Stimulated activated CD4-positive, alpha-beta T cell treated with anti-CD3 and anti-CD28 coated beads, Interleukin-12 subunit alpha, Interleukin-12 subunit beta, amount 100 ng/mL, for 4 hours (primary cell): ENCODE measurements around the gene GABPB2.

Experiments
- DNase-seq: peaks from one replicate; pipeline ENCODE4 v3.0.0-alpha.2; 2020

The GABPB2 gene

DNA sequence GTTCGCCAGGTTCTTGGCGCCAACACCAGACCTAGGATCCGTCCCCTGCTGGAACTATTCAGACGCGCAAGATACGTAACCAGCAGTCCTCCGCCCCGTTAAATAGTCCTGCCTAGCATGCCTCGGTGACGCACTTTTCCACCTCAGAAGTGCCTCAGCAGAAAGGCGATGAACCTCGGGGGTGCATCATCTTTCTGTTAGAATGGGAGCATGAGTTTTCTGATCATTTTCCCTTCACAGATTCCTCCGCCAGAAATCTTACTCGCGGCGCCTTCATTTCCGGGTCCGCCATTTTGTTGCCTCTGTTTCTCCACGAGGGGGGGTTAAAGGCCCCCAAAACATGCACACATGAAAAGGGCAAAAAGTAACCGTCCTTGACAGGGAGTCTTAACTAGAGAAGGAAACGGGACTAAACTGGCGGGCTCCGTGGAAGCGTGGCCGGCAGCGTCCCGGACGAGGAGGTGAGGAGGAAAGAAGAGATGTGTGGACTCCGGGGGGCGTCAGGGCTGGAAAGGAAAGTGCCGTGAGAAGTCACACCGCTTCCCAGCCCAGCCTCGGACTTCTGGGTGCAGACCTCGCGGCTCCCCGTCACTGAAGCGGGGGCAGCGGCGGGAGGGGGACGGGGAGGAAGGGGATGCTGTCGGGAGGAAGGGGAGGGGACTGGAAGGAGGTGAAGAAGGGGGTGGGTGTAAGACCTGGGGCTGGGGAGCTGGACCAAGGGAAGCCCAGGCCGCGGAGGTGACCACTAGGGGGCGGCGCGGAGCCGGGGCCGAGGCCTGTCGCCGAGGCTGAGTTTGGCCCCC, at the start of gene GABPB2:
Gene GABPB2, plus strand, starts transcription at position 288 of the 803 bp plus-strand sequence. CDS start 17,429 bp downstream, outside the sequence.
- DNase-seq, result peak; percentile 87

DNA sequence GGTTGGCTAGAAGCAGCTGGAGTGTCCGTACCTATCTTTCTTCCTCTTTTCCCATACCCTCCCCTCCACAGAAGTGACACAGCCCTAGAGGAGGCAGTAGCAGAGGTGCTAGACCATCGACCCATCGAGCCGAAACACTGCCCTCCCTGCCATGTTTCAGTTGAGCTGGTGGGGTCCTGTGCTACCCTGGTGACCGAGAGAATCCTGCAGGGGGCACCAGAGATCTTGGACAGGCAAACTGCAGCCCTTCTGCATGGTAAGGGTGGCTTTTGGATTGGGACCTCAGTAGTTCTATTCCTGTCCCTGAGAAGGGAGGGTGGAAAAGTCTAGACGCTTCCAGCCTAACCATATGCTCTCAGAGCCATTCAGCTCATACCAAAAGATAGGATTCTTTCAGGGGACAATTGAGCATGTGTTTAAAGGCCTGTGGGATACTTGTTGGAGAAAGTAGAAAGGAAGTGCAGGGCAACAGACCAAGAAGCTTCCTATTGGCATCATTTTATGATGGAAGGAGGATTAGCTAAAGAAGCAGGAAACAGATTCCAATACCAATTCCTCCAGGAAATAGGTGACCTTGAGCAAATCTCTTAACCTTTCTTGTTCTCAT, 45.9 kb upstream of the GABPB2 start:
- peak; percentile 76 for DNase-seq

DNA sequence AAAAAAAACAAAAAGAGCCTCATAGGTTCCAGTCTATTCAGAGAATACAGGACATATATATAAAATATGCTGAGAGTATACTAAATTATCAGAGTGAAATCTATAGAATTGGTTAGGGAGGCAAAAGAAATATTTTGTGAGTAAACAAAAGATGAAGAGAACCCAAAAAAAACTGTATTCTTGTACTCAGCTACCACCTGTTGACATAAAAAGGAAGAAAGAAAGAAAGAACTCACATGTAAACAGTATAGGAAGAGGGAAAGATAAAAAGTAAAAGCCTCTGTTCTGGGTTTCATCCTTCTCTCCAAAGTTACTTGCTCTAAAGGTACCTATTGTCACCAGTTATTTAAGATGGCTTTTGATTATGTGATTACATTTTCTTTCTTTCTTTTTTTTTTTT, 44.1 kb upstream of the GABPB2 start:
- DNase-seq, result no peak

DNA sequence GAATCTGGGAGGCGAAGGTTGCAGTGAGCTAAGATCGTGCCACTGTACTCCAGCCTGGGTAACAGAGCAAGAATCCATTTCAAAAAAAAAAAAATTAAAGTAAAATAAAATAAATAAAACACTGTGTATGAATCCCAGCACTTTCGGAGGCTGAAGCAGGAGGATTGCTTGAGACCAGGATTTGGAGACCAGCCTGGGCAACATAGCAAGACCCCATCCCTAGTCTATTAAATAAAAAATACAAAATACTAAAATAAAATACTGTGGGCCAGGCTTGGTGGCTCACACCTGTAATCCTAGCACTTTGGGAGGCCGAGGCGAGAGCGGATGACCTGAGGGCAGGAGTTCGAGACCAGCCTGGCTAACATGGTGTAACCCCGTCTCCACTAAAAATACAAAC, 38.4 kb upstream of the GABPB2 start:
- no peak for DNase-seq

DNA sequence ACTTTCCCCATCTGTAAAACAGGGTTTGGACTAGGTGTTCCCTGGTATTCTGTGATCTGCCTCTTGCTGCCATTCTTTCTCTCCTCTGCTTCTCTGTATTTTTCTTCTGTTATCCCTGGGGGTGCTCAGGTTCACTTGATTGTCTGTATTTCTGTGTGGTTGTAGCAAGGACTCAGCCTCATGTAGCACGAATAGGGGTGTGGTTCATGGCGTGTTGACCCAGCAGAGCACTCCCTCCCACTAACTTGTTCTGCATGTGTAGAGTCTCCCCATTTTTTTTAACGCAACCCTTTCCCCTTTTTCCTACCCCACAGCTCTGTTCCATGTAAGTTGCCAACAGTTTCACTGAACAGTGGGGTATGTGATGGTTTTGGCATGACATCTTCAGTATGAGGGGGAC, 35.4 kb upstream of the GABPB2 start:
- no peak for DNase-seq

DNA sequence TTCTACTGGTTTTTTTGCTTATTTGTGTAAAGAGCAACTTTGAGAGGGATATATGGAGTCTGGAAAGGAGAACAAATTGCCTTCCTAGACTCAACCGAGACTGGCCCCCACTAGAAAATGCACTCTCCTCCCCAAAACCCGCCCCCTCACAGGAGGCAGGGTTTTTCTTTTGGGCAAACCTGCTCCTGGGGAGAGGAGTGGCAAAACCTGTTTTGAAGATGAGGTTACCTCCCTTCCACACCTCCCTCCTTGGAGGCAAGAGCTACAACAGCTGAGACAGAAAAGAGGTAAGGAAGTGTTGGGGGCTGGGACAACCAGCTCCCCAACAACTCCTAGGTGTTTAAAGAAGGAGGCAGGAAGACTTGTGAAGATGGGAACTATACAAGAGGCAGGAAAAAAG, 34.2 kb upstream of the GABPB2 start, which contains the start of gene BNIPL:
Gene BNIPL, plus strand, starts transcription at position 231 of the 400 bp plus-strand sequence. Its CDS starts 140 bp downstream, at position 371.
- no peak for DNase-seq

DNA sequence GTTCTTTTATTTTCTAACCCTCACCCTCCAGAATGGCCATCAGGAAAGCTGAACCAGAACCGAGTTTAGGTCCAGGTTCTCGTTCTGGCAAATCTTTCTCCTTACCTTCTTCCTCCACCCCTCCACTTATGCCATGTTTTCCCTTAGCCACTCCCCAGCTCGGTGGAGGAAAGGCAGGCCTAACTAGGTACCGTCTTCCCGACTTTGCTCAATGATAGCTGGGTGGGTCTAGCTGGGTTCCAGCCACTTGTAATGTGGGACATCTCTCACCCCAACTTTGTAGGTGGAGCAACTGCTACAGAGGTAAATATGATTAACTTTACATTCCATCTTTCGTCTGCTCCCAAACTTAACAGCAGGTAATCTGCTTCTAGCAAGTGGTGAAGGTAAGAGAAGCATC, 33.5 kb upstream of the GABPB2 start:
- no peak for DNase-seq

DNA sequence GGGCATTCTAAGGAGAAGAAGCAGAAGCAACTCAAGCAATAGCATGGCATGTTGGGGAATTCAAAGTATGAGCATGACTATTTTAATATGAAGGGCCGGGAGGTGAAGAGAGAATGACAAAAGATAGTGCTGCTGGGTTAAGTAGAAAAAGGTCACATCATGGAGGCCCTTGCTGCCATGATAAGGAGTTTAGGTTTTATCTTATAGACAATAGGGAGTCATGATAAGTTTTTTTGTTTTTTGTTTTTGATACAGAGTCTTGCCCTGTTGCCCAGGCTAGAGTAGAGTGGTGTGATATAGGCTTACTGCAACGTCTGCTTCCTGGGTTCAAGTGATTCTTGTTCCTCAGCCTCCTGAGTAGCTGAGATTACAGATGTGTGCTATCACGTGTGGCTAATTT, 31.0 kb upstream of the GABPB2 start:
- DNase-seq, result no peak

DNA sequence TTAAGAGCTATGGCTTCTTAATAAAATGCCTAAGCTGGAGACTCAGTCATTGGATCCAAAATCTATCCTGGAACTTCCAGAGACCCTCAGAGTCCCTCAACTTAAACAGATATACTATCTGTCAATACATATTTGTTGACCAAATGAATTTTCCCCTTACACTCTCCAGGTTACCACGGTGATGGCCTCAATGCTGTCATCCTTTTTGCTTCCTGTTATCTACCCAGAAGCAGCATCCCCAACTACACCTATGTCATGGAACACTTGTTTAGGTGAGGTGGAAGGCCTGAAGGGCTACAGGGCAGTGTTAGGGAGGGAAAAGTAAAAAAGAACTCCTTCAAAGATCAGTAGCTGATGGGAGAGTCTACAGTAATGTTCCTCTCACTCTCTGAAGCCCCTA, 27.4 kb upstream of the GABPB2 start:
- no peak for DNase-seq

DNA sequence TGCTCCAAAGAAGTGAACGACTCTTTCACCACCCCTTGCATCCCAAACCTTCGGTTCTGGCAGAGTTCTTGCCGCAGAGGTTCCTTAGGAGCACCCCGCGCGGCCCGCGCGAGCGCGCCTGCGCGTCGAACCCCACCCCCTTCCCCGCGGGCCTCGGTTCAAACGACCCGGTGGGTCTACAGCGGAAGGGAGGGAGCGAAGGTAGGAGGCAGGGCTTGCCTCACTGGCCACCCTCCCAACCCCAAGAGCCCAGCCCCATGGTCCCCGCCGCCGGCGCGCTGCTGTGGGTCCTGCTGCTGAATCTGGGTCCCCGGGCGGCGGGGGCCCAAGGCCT, 23.0 kb upstream of the GABPB2 start, which contains the start of gene C1orf56:
Gene C1orf56, plus strand, starts transcription at position 161 of the 334 bp plus-strand sequence. Its CDS starts 97 bp downstream, at position 258.
- peak; percentile 57 for DNase-seq

DNA sequence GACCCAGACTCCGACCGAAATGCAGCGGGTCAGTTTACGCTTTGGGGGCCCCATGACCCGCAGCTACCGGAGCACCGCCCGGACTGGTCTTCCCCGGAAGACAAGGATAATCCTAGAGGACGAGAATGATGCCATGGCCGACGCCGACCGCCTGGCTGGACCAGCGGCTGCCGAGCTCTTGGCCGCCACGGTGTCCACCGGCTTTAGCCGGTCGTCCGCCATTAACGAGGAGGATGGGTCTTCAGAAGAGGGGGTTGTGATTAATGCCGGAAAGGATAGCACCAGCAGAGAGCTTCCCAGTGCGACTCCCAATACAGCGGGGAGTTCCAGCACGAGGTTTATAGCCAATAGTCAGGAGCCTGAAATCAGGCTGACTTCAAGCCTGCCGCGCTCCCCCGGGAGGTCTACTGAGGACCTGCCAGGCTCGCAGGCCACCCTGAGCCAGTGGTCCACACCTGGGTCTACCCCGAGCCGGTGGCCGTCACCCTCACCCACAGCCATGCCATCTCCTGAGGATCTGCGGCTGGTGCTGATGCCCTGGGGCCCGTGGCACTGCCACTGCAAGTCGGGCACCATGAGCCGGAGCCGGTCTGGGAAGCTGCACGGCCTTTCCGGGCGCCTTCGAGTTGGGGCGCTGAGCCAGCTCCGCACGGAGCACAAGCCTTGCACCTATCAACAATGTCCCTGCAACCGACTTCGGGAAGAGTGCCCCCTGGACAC, 22.5 kb upstream of the GABPB2 start:
- peak; percentile 40 for DNase-seq

DNA sequence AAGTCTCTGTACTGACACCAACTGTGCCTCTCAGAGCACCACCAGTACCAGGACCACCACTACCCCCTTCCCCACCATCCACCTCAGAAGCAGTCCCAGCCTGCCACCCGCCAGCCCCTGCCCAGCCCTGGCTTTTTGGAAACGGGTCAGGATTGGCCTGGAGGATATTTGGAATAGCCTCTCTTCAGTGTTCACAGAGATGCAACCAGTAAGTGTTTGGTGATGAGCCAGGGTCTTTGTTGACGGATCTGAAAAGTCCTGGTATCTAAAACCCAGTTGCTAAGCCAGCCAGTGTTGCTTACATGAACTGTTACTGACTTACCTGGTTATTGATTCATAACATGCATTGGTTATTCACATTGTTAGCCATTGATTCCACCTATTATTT, 21.9 kb upstream of the GABPB2 start:
- DNase-seq, result no peak

DNA sequence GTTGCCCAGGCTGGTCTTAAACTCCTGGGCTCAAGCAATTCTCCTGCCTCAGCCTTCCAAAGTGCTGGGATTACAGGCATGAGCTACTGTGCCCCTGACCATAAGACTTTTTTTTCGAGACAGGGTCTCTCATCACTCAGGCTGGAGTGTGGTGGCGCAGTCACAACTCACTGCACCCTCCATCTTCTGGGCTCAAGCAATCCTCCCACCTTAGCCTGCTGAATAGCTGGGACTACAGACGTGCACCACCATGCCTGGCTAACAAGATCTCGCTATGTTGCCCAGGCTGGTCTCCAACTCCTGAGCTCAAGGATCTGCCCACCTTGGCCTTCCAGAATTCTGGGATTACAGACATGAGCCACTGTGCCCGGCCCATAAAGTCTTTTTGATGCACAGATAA, 21.1 kb upstream of the GABPB2 start:
- DNase-seq, result no peak

DNA sequence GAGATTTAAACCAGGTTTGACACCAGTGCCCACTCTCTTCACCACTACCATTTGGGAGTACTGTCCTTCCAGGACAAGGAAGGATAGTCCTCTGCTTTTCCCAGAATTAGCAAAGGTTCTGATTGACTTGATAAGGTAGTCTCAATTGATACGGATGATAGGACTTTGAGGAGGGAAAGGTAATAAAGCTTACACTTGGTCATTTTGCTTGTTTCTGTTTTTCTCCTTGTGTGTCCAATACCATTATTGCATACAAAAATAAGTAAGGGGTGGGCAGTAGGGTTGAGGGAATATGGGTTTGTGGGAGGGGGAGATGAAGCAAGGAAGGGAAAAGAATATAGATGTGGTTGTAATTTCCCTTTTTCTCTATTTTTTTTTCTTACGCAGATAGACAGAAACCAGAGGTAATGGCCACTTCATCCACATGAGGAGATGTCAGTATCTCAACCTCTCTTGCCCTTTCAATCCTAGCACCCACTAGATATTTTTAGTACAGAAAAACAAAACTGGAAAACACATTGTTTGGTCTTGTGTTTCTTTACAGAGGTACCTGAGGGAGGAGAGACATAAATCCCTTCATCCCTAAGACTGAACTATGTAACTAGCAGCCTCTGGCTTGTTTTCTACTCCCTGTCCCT, 20.4 kb upstream of the GABPB2 start:
- no peak for DNase-seq

DNA sequence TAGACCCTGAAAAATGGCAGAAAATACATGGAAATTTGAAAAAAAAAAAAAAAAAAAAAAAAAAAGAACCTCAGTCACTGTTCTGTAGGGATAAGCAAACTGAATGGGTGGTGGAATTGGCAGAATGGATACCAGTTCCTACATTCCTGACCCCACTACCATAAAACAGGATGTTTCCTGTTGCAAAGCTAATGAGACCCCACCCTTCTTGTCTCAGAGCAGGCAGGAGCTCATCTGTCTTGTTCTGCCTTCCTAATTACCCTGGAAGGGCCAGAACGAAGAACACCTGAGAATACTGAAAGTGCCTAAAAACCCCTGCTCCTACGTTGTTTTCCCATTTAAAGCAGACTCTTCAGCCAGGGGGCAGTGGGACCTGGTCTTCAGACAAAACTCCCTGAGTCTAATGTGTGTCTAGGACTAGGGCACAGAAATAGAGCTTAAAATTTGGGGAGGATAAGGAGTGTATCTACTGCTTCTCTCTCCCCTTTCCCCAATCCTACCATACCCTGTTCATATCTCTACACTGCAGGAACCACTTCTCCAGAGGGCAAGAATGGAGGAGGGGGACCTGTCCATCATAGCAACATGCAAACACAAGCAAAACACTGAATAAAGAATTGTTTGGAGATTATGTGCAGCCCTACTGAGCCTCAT, 19.1 kb upstream of the GABPB2 start:
- no peak for DNase-seq

DNA sequence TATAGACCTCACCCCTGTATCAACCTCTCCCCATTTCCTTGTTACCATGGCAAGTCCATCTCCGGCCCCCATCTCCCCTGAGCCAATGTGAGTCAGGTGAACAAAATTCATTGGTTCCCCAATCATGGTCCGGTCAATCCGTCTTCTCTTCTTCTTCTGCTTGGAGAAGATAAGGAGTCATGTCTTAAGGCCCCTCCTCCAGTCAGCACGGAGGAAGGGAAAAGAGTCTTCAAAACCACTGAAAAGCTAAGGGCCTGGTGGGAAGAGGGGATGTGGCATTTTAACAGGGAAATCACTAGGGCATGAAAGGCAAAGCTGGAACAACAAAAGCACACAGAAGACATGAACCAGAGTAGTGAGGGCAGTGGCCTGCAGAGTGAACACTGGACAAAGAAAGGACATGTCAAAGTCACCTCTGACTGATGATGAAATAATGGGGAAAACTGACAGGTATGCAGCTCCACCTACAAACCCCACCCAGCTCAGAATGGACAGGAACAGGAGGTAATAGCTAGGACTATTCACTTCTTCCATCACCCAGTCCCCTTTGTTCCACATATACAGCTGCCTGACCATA, 15.5 kb upstream of the GABPB2 start:
- DNase-seq, result no peak

DNA sequence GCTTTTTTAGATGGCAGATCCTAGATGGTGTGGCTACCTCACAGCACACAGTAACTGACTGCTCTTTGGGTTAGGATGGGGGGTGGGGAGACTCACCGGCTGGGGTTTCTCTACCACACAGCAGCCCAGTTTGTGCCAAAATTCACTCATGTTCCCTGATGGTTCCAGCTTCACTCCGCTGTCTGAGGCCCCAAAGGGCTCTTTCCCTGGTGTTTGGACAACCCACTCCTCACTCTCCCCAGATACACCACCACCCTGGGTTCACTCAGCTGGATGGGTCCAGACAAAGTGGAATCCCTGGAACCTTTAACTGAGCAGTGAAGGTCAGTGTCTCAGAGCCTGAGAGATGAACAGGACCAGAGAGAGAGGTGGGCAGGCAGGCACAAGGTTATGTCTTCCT, 15.0 kb upstream of the GABPB2 start:
- DNase-seq, result no peak

DNA sequence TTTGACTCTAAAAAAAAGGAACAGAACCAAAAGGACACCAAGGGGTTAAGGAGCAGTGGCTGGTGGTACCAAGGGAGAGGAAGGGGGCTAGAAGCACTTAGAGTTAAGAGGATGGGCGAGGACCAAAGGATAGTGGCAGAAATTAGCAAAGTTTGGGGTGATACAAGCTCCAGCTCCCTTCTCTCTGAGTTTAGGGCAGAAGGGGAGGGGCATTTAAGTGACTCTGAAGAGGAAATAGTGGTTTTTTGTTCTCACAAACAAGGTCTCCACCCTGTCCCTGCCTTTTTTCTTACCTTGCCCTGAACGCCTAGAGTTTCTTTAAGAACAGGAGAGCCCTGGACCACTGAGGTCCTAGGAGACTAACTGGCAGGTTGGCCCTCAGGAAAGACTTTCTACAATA, 14.4 kb upstream of the GABPB2 start:
- no peak for DNase-seq

DNA sequence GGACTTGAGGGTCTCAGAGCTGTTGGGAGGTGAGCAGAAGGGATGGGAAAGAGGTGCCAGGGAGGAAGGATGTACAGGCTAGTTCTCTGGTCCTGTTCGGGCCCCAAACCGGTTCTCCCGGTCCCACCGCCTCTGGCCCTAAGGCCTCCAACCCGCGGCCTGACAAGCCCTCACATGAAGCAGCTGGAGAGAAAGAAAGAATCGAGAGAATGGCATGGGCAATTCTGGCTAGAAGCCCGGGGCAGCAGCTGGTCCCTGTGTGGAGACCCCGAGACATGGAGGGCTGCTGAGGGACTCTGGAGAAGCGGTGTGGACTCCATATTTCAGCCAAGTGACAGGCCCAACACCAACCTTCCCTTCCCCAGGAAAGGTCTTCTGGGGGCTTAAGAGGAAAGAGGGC, 11.9 kb upstream of the GABPB2 start:
- no peak for DNase-seq

DNA sequence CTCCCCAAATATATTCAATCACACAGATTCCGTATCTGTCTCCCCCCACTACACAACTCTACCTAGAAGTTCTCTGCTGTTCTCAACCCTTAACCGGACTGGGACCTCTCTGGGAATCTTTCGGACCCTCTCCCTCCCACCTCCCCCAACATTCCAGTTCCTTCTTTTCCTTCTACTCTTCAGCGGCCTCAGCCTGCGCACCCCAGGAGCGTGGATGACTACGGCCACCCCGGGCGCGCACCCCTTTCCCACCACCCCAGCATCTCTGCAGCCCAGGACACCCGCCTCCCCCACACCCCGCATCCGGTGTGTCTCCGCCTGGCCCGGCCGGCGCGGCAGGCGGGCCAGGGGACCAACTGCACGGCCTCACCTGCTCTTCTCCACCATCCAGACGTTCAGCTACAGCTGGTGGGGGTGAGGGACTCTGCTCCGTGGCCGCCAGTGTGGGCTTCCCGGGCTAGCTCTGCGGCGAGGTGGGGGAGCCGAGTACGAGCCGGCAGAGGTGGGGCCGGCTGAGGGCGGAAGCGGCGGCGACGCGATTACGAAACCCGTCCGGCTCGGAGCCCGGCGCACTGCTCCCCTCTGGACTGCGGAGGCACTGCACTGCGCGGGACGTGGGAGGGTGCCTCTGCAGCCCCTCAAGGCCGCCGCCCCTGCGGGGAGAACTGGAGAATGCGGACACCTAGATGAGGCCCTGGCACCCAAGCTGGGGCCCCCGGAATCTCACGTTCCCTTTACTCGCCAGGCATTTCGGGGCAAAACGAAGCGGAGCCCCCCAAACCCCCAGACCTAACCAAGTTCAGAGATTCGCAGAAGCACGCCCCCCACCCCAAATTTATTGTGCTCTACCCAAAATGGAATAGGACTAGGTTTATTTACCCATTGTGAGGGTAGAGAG, 11.2 kb upstream of the GABPB2 start, which contains the start of gene CDC42SE1:
Gene CDC42SE1, minus strand, starts transcription at position 514 of the 898 bp plus-strand sequence. CDS start 3,892 bp downstream, outside the sequence.
- peak; percentile 78 for DNase-seq

DNA sequence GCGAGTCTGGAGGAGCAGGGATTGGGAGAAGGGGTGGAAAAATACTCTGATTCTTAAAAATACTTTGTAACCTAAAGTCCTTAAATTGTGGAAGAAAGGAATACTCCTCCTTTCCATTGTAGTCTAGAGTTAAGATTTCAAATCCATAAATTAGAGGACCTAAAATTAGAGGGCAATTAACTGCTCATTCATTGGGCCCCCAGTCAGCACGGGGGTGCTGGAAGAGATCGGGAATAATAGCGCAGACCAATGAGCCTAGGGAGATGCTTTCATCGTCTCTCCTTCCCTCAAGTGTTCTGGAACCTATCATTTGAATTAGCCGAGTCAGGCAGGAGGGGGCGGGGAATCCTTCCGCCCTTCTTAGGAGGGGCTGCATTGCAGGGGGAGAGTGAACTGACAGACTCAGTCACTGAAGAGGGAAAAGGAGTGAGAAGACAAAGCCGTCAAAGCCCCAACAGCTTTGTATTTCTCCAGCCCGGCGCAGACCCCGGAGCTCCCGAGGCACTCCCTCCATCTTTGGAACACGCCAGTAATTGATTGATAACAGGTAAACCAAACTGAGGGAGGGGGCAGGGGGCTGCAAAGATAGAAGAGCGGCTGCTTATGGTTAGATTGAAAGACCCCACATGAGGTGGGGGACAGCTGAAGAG, 10.4 kb upstream of the GABPB2 start, which contains the start of gene MLLT11:
Gene MLLT11, plus strand, starts transcription at position 391 of the 650 bp plus-strand sequence. CDS start 6,828 bp downstream, outside the sequence.
- DNase-seq, result no peak
